ENCODE measurements around the gene IGLL5.
"Not testable (repeated sequence)": the region's sequence is repeated elsewhere in the genome, so short reads cannot be mapped to it uniquely, and the experiment has no call there.

IGLL5 gene

DNA sequence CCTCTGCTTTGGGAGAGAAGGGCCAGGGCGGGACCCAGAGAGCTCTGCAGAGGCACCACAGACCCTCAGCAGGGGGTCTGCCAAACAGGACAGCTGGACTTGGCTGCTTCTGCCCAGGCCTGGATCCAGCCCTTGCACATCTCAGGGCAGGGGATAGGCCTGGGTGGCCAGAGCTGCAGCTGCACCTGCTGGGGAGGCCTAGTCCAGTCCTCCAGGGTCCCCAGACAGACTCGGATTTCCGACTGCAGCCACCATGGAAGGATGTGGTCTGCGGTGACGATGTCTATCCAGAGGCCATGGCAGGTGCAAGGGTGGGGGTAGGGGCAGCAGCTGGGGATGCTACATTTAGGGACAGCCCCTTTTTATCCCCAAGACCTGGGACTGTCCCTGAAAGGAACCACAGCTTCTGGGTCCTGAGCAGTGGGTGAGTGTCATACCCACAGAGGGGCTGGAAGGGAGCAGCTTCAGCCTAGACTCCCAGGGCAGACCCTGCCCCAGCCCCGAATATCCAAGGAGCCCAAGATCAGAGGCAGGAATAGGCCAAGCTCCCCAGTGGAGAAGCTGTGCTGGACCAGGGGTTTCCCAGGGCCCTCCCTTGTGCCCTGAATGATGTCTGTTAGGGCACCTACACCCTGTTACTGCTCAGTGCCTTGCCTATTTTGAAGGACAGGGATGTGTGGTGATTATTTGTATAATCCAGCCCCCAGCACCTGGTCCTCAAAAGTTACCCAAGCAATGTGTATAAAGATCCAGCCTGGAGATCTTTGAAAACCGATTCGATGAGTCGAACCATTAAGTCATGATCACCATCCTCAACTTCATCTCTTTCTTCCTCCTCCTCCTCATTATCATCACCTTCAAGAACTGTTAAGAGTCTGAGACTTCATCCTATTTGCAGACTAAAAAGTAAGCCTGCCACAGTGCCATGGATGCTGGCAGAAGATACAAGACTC lies 2.5 kb upstream of the IGLL5 start:
- DNase-seq: no peak

DNA sequence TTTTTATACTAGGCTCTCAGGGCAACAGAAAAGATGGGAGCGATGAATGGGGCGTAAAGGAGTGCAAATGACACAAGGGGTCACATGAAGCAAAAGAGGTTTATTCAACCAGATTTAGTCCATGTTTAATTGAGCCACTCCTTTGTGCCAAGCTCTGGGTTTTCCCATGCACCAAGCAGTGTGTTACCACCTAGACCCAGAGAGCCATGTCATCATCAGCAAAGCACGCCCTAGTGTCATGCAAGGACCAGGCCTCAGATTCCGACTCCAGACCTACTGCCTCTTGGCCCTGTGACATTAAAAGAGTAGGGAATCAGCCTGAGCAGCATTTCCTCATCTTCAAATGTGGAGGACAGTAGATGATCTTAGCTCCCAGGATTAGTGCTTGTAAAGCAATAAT lies 1.1 kb upstream of the IGLL5 start:
- no peak for DNase-seq

GRCh38 chr22:22888571-22889353 lies 1.1 kb downstream of the IGLL5 start:
- no peak for DNase-seq

DNA sequence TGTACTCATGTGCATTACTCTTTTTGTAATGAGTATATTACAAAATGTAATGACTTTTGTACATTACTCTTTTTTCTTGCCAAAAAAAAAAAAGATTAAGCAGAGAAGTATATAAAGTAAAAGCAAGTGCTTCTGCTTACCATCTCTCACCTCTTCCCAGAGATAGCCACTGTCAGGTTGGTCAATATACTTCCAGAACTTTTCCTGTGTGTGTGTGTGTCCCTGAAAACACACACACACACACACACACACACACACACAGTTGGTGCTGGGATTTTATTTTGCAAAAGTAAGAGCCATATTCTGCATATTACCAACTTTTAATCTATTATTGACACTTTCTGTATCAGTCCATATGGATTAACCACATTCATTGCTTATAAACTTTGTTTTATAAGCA lies 2.5 kb downstream of the IGLL5 start:
- DNase-seq: no peak

- no peak for DNase-seq
Measured at GRCh38 chr22:22891139-22891621, 3.6 kb downstream of the IGLL5 start.

GRCh38 chr22:22892096-22893052 lies 4.8 kb downstream of the IGLL5 start:
- no peak for DNase-seq

DNA sequence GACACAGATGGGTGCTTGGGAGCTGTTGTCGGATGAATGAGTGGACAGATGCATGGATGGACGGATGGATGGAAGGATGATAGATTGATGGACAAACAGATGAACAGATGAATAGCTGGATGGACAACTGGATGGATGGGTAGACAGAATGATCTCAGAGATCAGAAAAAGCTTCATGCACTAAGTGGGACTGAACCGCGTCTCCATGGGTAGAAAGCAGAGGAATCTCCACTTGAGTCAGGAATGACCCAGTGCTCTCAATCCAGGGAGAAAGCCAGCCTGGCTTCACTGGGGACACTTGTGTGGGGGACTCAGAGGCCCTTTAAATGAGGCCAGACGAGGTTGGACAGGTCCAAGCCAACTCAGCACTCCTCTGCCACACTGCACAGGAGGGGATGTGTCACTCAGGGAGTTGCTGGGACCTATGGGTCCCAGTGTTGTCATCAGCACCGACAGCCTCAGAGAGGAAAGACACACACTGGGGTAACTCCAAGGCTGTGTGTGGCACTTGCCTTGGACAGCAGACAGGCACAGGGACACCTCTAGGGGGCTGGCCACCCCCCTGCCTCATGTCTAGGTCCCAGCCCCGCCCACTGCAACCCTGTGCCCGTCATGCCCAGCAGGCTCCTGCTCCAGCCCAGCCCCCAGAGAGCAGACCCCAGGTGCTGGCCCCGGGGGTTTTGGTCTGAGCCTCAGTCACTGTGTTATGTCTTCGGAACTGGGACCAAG lies 5.6 kb downstream of the IGLL5 start:
- no peak for DNase-seq

- DNase-seq: no peak
Measured at GRCh38 chr22:22893891-22894739, 6.5 kb downstream of the IGLL5 start.

- no peak for DNase-seq
Measured at GRCh38 chr22:22894740-22895731, 7.4 kb downstream of the IGLL5 start.

DNA sequence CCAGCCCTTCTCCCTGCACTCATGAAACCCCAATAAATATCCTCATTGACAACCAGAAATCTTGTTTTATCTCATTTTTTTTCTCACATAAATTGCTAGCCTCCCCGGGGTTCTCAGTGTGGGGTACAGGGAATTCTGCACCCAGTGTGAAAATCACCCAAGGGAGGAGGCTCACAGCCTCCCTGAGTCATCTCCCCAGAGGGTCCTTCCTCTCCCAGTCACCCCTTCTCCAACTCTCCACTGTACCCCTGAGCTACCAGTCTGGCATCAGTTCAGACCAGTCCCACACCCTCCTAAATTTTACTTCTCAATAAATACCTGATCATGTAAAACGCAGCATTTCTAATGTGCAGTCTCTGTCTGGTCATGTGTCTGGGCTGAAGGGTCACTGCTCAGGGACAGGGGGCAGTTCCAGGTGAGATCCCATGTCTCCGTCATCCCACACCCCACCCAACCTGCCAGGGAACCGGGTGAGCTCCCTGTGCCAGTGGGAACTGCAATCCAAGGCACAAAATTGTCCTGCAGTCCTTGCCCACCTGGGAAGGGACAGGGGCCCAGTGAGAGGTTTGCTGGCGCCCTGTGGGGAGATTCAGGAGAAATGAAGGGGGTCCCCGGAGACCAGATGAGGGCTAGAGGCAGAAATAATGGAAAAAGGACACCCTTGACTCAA lies 8.3 kb downstream of the IGLL5 start:
- no peak for DNase-seq

GRCh38 chr22:22896601-22897000 lies 9.0 kb downstream of the IGLL5 start:
- DNase-seq: no peak

DNA sequence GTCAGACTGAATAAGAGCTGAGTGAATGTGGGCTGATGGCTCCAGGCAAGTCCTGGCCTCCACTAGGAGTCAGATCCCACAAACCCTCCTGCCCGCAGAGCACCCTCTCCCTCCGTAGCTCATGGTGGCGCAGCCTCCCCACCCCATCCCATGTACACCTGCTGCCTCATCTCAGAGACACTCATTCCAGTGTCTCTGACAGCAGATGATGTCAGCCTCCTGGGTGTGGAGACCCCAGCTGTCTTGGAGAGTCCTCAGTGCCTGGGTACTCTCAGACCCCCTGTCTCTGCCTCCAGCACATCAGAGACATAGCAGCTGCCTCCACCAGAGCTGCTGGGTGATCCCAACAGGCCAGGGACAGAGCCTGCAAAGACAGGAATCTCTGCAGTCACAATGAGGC lies 9.5 kb downstream of the IGLL5 start:
- DNase-seq: peak; percentile 35

- no peak for DNase-seq
Measured at GRCh38 chr22:22897947-22898346, 10.3 kb downstream of the IGLL5 start.

DNA sequence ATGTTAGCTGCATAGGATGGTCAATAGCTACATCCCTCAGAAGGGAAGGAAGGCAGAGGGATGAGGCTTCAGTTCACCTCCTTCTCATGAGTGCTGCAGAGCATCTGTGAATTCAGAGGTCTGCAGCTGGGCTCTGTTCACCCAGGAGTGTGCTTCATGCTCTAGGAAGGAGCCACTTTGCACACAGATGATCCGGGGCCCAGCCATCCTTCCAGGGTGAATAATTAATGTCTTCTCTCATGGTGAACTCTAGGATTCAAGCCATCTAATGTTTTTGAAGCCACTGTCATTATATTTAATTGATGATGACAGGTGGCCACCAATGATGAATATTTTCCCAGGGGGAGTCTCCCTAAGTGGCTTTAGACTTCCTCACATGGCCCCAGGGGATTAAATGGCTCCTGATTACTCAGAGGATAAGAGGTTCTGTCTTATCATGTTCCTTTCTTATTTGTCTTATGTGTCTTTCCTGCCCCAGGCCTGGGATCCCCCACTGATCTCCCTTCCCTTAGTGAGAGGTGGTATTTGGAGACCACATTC lies 10.9 kb downstream of the IGLL5 start:
- DNase-seq: peak; percentile 62

DNA sequence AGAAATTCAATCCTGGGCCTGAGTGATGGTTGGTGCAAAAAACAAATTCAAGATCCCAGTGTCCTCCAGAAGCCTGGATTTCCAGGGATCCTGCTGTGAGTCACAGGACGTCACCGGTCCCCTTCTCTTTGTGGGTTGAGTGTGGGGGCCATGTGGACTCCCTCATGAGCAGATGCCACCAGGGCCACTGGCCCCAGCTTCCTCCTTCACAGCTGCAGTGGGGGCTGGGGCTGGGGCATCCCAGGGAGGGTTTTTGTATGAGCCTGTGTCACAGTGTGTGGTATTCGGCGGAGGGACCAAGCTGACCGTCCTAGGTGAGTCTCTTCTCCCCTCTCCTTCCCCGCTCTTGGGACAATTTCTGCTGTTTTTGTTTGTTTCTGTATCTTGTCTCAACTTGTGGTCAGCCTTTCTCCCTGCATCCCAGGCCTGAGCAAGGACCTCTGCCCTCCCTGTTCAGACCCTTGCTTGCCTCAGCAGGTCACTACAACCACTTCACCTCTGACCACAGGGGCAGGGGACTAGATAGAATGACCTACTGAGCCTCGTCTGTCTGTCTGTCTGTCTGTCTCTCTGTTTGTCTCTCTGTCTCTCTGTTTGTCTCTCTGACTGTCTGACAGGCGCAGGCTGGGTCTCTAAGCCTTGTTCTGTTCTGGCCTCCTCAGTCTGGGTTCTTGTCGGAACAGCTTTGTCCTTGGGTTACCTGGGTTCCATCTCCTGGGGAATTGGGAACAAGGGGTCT lies 11.9 kb downstream of the IGLL5 start:
- DNase-seq: not testable (repeated sequence)

- DNase-seq: not testable (repeated sequence)
Measured at GRCh38 chr22:22900527-22901205, 13.1 kb downstream of the IGLL5 start.

- no peak for DNase-seq
Measured at GRCh38 chr22:22901578-22902218, 14.1 kb downstream of the IGLL5 start.
